ES-I3 (cell line): ENCODE data around the gene AKAP9.
"Not testable (repeated sequence)": the region's sequence is repeated elsewhere in the genome, so short reads cannot be mapped to it uniquely, and the experiment has no call there.

Experiments
- H3K36me3 ChIP-seq: 2 replicates; pipeline ENCODE4 v1.6.1; 2013; ENCODE audit warnings: mild to moderate bottlenecking, low read length, control low read depth, moderate library complexity; ENCODE audit not compliant: insufficient read depth
- H3K4me1 ChIP-seq: 2 replicates; pipeline ENCODE4 v1.6.1; 2013; ENCODE audit warnings: mild to moderate bottlenecking, control low read depth, low read length; ENCODE audit not compliant: insufficient read depth
- H3K9ac ChIP-seq: 2 replicates; pipeline ENCODE4 v1.6.1; 2013; ENCODE audit warnings: low read depth, mild to moderate bottlenecking, low read length, moderate library complexity
- H3K9me3 ChIP-seq: 2 replicates; pipeline ENCODE4 v1.6.1; 2013; ENCODE audit warnings: mild to moderate bottlenecking, low read length, moderate library complexity; ENCODE audit not compliant: control insufficient read depth, insufficient read depth

AKAP9 gene

GRCh38 chr7:91922857-91923256 lies 17.8 kb upstream of the AKAP9 start:
- Histone ChIP-seq H3K9ac (no peak overlapping the region), H3K36me3 (no peaks in the 10 kb centered on the region), H3K9me3 (no peaks in the 10 kb centered on the region), H3K4me1 (no peaks in the 10 kb centered on the region)

- Histone ChIP-seq H3K9me3 (no peaks in the 10 kb centered on the region), H3K4me1 (no peaks in the 10 kb centered on the region), H3K9ac (no peak overlapping the region), H3K36me3 (no peaks in the 10 kb centered on the region)
Measured at GRCh38 chr7:91927912-91928311, 12.8 kb upstream of the AKAP9 start.

- Histone ChIP-seq H3K4me1 (no peaks in the 10 kb centered on the region), H3K9me3 (no peaks in the 10 kb centered on the region), H3K36me3 (no peaks in the 10 kb centered on the region), H3K9ac (no peak overlapping the region)
Measured at GRCh38 chr7:91929463-91929862, 11.2 kb upstream of the AKAP9 start.

- Histone ChIP-seq H3K9ac (peak overlapping the region; percentile 65), H3K9me3 (no peaks in the 10 kb centered on the region), H3K36me3 (no peaks in the 10 kb centered on the region), H3K4me1 (no peaks in the 10 kb centered on the region)
Measured at GRCh38 chr7:91940171-91940570, 491 bp upstream of the AKAP9 start.

GRCh38 chr7:91941450-91941849 lies 788 bp downstream of the AKAP9 start:
- no peaks in the 10 kb centered on the region for H3K4me1 ChIP-seq
- H3K36me3 ChIP-seq: no peaks in the 10 kb centered on the region

GRCh38 chr7:91942312-91942711 lies 1.6 kb downstream of the AKAP9 start:
- H3K9ac ChIP-seq: no peak overlapping the region; the same call in 1 of the 2 replicates
- no peaks in the 10 kb centered on the region for H3K36me3 ChIP-seq
- no peaks in the 10 kb centered on the region for H3K9me3 ChIP-seq
- H3K4me1 ChIP-seq: no peaks in the 10 kb centered on the region

More at GRCh38 chr7:91941450-91941849, 788 bp downstream of the AKAP9 start:
- H3K9ac ChIP-seq: peak overlapping the region; percentile 65
- no peaks in the 10 kb centered on the region for H3K9me3 ChIP-seq

- H3K9me3 ChIP-seq, H3K36me3 ChIP-seq, H3K9ac ChIP-seq, H3K4me1 ChIP-seq: not testable (repeated sequence)
Measured at GRCh38 chr7:91944970-91945369, 4.3 kb downstream of the AKAP9 start.

GRCh38 chr7:91945476-91945875 lies 4.8 kb downstream of the AKAP9 start:
- Histone ChIP-seq H3K36me3 (no peaks in the 10 kb centered on the region), H3K9me3 (no peaks in the 10 kb centered on the region), H3K9ac (no peak overlapping the region), H3K4me1 (0 out of 2 replicates have a peak, but pooled peaks cover 5% of the 10 kb centered on the region)

GRCh38 chr7:91946549-91946948 lies 5.9 kb downstream of the AKAP9 start:
- Histone ChIP-seq H3K4me1 (0 out of 2 replicates have a peak, but pooled peaks cover 5% of the 10 kb centered on the region), H3K36me3 (no peaks in the 10 kb centered on the region), H3K9ac (no peak overlapping the region), H3K9me3 (no peaks in the 10 kb centered on the region)

- Histone ChIP-seq H3K9ac (no peak overlapping the region), H3K4me1 (0 out of 2 replicates have a peak, but pooled peaks cover 5% of the 10 kb centered on the region)
Measured at GRCh38 chr7:91947948-91948347, 7.3 kb downstream of the AKAP9 start.

GRCh38 chr7:91949221-91950009 lies 8.8 kb downstream of the AKAP9 start:
- Histone ChIP-seq H3K36me3 (no peaks in the 10 kb centered on the region), H3K9me3 (no peaks in the 10 kb centered on the region), H3K4me1 (0 out of 2 replicates have a peak, but pooled peaks cover 5% of the 10 kb centered on the region), H3K9ac (no peak overlapping the region)

More at GRCh38 chr7:91947948-91948347, 7.3 kb downstream of the AKAP9 start:
- Histone ChIP-seq H3K36me3 (no peaks in the 10 kb centered on the region), H3K9me3 (no peaks in the 10 kb centered on the region)

- Histone ChIP-seq H3K9ac (no peak overlapping the region), H3K36me3 (no peaks in the 10 kb centered on the region), H3K9me3 (no peaks in the 10 kb centered on the region), H3K4me1 (0 out of 2 replicates have a peak, but pooled peaks cover 5% of the 10 kb centered on the region)
Measured at GRCh38 chr7:91953618-91954017, 13.0 kb downstream of the AKAP9 start.

- H3K9me3 ChIP-seq, H3K9ac ChIP-seq, H3K4me1 ChIP-seq, H3K36me3 ChIP-seq: not testable (repeated sequence)
Measured at GRCh38 chr7:91956464-91956863, 15.8 kb downstream of the AKAP9 start.

- Histone ChIP-seq H3K36me3 (no peaks in the 10 kb centered on the region), H3K9me3 (no peaks in the 10 kb centered on the region), H3K9ac (no peak overlapping the region), H3K4me1 (no peaks in the 10 kb centered on the region)
Measured at GRCh38 chr7:91957232-91957631, 16.6 kb downstream of the AKAP9 start.

- H3K9me3 ChIP-seq: no peaks in the 10 kb centered on the region
- no peaks in the 10 kb centered on the region for H3K4me1 ChIP-seq
- H3K36me3 ChIP-seq: no peaks in the 10 kb centered on the region
- H3K9ac ChIP-seq: no peak overlapping the region
Measured at GRCh38 chr7:91957823-91958222, 17.2 kb downstream of the AKAP9 start.
